ENCODE measurements around the gene KRTAP10-1.
"Not testable (repeated sequence)": the region's sequence is repeated elsewhere in the genome, so short reads cannot be mapped to it uniquely, and the experiment has no call there.

The KRTAP10-1 gene

DNA sequence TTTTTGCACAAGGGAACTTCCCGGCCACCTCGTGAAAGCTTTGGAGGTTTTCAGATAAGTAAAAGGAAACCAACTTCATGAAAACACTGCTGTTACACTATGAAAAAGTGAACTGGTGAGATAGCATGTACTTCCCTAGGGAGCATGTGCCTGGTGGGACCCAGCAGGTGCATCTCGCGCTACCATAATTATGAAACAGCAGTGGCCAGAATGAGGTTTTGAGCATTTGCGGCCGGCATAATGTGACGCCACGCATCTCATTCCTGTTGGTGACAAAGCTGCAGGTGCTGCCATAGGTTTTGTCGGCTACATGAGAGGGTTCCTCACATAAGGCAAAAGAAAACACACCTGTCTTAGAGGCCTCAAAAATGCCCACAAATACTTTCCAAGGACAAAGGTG, 16.9 kb upstream of the KRTAP10-1 start:
- TF ChIP-seq, protein P1, sequence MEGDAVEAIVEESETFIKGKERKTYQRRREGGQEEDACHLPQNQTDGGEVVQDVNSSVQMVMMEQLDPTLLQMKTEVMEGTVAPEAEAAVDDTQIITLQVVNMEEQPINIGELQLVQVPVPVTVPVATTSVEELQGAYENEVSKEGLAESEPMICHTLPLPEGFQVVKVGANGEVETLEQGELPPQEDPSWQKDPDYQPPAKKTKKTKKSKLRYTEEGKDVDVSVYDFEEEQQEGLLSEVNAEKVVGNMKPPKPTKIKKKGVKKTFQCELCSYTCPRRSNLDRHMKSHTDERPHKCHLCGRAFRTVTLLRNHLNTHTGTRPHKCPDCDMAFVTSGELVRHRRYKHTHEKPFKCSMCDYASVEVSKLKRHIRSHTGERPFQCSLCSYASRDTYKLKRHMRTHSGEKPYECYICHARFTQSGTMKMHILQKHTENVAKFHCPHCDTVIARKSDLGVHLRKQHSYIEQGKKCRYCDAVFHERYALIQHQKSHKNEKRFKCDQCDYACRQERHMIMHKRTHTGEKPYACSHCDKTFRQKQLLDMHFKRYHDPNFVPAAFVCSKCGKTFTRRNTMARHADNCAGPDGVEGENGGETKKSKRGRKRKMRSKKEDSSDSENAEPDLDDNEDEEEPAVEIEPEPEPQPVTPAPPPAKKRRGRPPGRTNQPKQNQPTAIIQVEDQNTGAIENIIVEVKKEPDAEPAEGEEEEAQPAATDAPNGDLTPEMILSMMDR (IDR thresholded peaks at IDR 0.05; ENCODE audit: borderline replicate concordance, insufficient read depth, low read depth, low read length): no peak
- no peak overlapping the region for H3K4me3 ChIP-seq (ENCODE audit: low read depth, low read length)

DNA sequence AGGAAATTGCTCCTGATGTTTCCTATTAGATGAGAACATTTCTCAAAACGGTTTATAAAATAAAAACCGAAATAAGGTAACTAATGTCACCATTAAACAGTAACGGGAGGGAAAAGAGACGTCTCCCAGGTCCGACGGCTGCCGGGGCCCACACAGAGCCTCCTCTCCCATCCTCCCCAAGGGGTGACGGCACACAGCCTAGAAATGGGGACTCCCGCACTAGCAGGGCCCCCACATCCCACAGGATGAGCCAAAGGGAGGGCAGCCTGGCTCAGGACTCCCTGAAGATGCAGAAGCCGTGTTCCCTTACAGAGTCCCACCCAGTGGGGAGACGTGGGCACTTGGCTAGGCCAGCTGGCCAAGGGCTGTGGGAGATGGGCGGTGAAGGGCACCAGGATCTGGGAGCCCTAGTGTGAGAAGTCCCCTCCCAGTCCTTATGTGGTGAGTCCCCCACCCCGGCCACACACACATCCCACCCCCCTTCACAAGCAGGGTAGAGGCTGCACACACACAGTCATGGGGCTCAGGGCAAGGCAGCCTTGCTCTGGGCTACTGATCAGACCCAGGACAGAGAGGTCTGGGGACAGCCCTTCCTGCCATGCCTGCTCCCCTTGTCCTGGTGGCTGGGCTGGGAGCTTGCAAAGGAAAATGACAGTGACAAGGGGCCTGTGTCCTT, 15.3 kb upstream of the KRTAP10-1 start:
- TF ChIP-seq, protein P1 (IDR thresholded peaks at IDR 0.05; ENCODE audit: borderline replicate concordance, insufficient read depth, low read depth, low read length): no peak
- H3K4me3 ChIP-seq (ENCODE audit: low read depth, low read length): no peak overlapping the region

DNA sequence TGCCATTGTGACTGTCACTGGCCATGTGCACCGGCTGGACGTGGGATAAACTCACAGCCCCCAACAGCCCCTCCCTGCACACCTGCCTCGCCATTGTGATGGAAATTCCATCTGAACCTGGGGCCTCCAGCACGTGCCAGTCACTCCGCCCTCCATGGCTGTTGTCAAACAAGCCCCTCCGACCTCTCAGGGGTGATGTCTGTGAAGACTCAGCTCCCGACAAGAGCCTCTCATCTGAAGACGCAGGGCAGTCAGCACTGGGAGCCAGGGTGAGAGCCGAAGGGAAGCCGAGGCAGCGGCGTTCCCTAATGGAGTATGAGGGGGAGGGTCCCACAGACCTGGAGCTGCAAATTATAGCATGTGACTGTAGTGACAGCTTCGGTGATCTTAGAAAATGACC, 12.7 kb upstream of the KRTAP10-1 start:
- TF ChIP-seq, protein P1 (IDR thresholded peaks at IDR 0.05; ENCODE audit: borderline replicate concordance, insufficient read depth, low read depth, low read length): no peak
- no peak overlapping the region for H3K4me3 ChIP-seq (ENCODE audit: low read depth, low read length)

DNA sequence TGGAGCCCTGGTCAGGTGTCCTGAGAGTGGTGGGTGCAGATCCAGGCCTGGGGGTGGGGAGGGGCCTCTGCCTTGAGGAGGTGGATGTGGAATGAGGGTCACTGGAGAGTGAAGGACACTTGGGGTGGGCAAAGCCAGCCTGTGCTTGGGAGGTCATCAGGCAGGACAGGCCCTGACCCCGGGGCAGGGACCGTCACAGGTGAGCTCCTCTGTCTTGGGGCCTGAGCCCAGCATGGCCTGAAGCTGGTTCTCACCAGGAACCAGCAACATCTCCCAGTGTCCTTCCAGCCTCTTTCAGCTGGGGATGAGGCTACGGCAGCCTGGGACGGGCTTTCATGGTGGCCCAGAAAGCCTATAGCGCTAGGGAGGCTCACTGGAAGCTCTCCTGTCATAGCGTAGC, 12.1 kb upstream of the KRTAP10-1 start:
- TF ChIP-seq, protein P1 (IDR thresholded peaks at IDR 0.05; ENCODE audit: borderline replicate concordance, insufficient read depth, low read depth, low read length): no peak
- no peak overlapping the region for H3K4me3 ChIP-seq (ENCODE audit: low read depth, low read length)

DNA sequence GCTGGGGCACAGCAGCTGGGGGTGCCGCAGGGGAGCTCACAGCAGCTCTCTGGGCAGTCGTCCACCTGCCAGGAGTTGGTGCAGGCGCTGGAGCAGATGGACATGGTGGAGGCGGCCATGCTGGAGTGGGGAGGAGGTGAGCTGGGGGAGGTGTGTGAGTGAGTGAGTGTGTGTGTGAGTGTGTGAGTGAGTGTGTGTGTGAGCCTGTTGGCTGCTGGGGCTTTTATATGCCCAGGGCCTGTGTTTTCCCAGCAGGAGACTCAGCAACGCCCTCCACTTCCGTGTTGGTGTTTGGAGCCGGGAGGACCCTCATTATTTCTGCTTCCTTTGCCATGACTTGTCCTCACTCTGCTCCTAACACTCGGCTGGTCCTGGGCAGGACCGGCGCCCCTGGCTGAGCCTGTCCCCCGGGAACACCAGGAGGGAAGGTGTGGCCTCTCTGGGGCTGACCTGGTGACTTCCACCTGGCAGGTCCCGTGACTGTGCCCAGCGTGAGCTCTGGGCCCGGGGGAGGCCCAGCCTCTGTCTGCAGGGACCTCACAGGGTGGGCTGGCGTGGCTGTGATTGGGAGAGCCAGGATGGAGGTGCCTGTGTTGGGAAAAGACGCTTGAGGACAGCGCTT, 11.5 kb upstream of the KRTAP10-1 start, which contains the start of gene KRTAP10-2:
Gene KRTAP10-2, minus strand, starts transcription at position 166 of the 622 bp plus-strand sequence. Its CDS starts 47 bp downstream, at position 119.
- TF ChIP-seq, protein P1 (IDR thresholded peaks at IDR 0.05; ENCODE audit: borderline replicate concordance, insufficient read depth, low read depth, low read length): no peak
- no peak within 1 kb of the TSS for H3K4me3 ChIP-seq (ENCODE audit: low read depth, low read length)

DNA sequence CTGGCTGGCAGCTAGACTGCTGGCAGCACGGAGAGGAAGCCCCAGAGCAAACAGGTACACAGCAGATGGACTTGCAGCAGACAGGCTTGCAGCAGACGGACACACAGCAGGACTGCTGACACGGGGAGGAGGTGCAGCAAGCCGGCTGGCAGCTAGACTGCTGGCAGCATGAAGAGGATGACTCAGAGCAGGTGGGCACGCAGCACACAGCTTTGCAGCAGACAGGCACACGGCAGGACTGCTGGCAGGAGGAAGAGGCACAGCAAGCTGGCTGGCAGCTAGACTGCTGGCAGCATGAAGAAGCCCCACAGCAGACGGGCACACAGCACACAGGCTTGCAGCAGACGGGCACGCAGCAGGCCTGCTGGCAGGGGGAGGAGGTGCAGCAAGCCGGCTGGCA, 10.8 kb upstream of the KRTAP10-1 start:
- TF ChIP-seq, protein P1 (IDR thresholded peaks at IDR 0.05; ENCODE audit: borderline replicate concordance, insufficient read depth, low read depth, low read length): no peak
- H3K4me3 ChIP-seq (ENCODE audit: low read depth, low read length): no peak overlapping the region

DNA sequence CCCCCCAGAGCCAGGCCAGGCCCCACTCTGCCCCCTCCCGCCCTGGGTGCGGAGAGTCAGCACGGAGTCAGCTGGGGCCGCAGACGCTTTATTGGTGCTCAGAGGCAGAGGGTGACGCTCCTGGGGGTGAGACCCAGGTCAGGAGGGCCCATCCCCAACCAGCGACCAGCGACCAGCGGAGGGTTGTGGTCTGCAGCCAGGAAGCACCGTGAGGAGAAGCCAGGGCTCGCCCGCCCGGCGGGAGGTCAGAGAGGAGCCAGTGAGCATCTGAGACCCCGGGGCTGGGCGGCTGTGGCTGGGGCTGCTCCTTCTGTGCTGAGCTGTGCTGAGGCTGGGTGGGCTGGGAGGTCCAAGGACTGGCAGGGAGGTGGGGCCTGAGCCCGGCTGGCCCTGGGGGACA, 10.3 kb upstream of the KRTAP10-1 start:
- not testable (repeated sequence) for H3K4me3 ChIP-seq (ENCODE audit: low read depth, low read length)

Measured in GM12875 (cell line).